GM19099 (cell line): ENCODE data around the gene SFRP2.

Experiments
- POLR2A ChIP-seq: IDR thresholded peaks from 3 replicates; pipeline ENCODE4 v1.6.1; 2011; ENCODE audit warnings: low read depth; ENCODE audit not compliant: insufficient read length; ENCODE audit errors: extremely low read depth

The SFRP2 gene

DNA sequence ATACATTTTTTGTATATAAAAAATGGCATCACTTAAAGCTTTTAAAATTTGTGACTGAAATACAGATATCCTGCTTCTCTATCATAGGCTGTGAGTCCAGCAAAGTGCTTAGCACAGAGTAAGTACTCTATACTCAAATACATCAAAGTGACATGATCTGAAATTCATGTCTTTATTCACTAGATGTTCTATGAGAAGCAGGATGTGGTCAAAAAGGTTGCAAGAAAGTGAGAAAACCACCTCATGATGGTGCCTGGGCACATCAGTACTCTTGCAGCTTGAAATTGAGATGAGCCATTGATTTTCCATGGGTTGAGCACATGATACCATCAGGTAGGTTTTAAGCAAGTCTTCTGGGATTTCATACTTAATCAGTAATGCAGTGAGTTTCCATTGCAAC is 20.4 kb upstream of the SFRP2 start:
- TF ChIP-seq POLR2A = no peak

DNA sequence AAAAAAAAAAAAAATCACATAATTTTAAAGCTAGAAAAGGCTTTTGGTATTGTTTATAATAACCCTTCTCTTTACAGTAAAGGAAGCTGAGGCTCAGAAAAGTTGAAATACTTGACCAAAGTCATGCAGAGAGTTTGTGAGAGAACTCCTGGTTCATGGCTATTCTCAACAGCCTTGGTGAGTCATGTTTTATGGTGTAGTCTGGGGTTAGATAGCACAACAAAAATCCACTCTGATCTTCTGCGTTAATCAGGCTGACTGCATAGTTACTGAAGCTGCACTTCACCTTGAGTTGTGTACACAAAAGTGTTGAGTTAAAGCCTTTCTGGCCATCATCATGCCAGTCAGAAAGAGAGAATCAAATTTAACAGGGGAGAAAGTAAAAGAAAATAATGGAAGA is 19.3 kb upstream of the SFRP2 start:
- no peak for TF ChIP-seq POLR2A

GRCh38 chr4:153806073-153806472 is 17.2 kb upstream of the SFRP2 start:
- TF ChIP-seq POLR2A = no peak

GRCh38 chr4:153804722-153805121 is 15.8 kb upstream of the SFRP2 start:
- TF ChIP-seq POLR2A = no peak

DNA sequence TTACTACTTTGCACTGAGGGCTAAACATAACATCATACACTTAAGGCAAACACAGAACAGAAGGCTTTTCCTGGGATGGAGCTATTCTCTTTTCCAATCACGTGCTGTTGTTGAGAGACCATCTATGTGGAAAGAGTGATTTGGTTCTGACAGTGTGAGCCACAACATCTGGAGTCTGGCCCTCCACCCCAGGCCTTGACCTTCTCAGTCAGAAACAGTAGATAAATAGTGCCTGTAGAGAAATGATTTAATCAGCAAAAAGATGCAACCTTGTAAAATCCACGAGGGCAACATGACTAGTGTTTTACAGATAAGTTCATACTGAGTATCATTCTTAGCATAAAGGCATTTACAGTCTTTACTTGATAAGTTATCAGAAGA is 10.8 kb upstream of the SFRP2 start:
- TF ChIP-seq POLR2A = no peak

- no peak for TF ChIP-seq POLR2A
These were observed 10.2 kb upstream of the SFRP2 start for GRCh38 chr4:153798901-153799693.

DNA sequence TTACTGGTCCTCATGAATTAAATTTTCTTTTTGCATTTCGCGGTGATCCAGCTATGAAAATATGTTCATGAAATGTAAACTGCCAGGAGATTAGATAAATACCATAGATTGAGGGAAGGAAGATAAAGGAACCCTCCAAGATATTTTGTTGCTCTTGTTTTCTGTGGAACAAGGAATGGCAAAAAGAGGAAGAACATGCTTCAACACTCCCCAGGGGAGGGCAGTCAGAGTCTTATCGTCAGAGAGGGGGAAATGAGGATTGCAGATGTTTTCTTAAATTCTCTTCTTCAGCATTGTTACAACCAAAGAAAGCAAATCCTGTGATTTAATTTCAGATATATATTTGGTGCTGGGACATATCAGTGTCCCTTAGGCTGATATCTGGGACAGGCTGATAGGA is 9.5 kb upstream of the SFRP2 start:
- TF ChIP-seq POLR2A = no peak

- TF ChIP-seq POLR2A = no peak
These were observed 5.1 kb upstream of the SFRP2 start for GRCh38 chr4:153794006-153794405.

DNA sequence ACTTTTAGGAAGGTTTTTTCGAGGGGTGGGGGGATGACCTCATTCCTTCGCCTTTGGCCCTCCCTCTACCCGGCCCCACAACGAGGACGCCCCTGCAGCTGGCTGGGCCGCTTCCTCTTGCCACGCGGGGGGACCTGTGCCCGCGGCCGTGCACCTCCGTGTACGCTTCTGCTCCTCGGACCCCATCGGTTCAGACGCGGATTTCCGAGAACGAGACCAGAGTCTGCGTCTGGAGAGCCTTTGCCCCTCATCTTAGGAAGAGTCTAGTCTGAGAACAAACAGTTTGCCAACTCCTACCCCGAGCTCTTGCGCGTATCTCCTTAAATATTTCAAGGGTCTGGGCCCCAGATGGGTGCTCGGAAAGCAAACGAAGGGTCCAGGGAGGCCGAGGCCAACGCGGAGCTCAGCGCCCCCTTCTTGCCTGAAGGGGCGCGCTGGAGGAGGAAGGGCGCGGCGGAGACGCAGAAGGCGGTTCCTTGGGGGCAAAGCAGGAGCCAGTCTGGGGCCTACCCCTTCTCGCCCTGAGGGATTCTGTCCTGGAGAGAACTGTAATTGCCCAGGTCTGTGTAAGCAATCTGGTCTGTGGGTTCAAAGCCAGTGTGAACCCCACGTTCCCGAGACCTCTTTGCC is 3.9 kb upstream of the SFRP2 start:
- no peak for TF ChIP-seq POLR2A

- TF ChIP-seq POLR2A = no peak
These were observed 3.1 kb upstream of the SFRP2 start for GRCh38 chr4:153791746-153792617.

- TF ChIP-seq POLR2A = no peak
These were observed 2.2 kb upstream of the SFRP2 start for GRCh38 chr4:153790962-153791551.

DNA sequence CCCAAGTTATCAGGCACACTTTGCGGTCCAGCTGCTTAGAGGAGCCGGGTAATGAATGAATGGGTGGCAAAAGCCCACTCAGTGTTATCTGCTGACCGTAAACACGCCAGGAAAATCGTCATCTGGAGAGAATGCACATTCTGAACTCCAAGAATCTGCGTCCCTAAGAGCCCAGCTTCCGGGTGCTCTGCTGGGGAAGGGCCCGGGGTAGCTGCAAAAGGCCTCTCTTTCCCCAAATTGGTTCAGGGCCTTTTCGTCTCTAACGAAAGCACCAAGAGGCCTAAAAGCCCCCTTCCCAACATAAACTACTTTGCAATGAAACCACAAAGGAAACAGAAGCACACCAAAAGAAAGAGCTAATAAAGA is 1.6 kb upstream of the SFRP2 start:
- TF ChIP-seq POLR2A = no peak

- TF ChIP-seq POLR2A = no peak
These were observed 1.0 kb upstream of the SFRP2 start for GRCh38 chr4:153789741-153790499.

GRCh38 chr4:153788051-153788412 is 851 bp downstream of the SFRP2 start:
- no peak for TF ChIP-seq POLR2A

GRCh38 chr4:153787575-153787974 is 1.3 kb downstream of the SFRP2 start:
- no peak for TF ChIP-seq POLR2A
